Left forelimb (tissue), 1 donor: Measurements from ENCODE around the gene NID2.

Experiments
- DNase-seq: peaks from one replicate; pipeline ENCODE4 v3.0.0-alpha.2; 2018; ENCODE audit warnings: low spot score

Gene NID2

DNA sequence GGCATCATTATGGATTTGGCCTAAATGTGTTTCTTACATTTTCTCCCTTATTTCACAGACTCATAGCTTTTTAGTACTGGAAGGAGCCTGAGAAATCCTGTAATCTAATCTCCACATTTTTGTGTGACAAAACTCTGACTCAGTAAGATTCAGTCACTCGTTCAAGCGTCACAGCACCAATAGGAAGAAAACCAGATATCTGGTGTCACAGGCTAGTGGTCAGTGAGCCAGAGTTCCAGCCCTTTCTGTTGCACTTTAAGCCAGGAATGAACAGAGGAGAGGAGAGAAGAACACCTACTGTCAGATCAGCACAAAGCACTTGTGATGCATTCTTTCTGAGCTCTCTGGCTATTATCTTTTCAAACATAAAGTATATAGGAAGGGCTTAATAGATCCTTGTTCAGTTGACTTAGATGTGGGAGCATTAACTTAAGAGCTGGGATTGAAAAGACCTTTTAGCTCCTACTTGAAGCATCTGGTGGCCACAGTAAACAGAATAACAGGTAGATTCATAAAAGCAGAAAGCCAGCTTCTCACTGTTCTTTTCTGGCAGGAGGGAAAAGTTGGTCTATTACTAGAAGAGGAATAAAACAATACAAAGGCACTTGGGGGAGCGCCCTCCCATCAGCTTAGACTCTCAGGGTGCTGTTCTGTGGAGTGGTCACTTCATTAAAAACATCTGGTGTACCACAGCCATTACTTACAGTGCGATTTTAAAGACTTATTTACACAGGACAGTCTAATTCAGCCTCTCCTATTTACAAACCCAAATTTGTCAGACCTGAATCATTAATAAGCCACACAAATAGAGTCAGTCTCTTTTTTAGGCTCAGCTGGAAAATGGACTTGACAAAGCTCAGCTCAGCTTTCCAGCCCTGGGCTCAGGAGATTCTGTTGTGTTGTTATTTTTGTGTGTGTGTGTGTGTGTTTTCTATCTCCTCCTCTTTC is 12.2 kb upstream of the NID2 start:
- no peak for DNase-seq

- DNase-seq: no peak
Observed at GRCh38 chr14:52080158-52080800, 11.4 kb upstream of the NID2 start.

GRCh38 chr14:52079239-52079959 is 10.5 kb upstream of the NID2 start:
- no peak for DNase-seq

- DNase-seq: no peak
Observed at GRCh38 chr14:52078721-52079120, 9.9 kb upstream of the NID2 start.

DNA sequence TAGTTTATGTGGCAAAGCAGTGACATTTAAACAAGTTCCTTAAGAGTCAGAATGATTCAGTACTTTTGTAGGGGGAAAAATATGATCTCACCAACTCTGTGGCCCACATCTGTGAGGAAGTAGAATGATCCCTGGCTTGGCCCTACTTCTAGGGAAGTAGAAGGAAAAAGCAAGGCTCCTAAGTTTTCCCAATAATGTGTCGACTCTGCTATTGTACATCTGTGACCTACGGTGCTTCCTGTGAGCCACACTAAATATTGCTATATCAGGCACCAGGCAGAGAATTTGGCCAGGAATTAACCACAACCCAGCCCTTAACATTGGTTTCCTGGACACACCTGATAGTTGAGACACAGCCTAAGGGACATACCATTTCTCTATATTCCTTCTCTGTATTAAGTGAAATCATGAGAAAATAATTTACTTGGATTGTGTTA is 9.3 kb upstream of the NID2 start:
- no peak for DNase-seq

DNA sequence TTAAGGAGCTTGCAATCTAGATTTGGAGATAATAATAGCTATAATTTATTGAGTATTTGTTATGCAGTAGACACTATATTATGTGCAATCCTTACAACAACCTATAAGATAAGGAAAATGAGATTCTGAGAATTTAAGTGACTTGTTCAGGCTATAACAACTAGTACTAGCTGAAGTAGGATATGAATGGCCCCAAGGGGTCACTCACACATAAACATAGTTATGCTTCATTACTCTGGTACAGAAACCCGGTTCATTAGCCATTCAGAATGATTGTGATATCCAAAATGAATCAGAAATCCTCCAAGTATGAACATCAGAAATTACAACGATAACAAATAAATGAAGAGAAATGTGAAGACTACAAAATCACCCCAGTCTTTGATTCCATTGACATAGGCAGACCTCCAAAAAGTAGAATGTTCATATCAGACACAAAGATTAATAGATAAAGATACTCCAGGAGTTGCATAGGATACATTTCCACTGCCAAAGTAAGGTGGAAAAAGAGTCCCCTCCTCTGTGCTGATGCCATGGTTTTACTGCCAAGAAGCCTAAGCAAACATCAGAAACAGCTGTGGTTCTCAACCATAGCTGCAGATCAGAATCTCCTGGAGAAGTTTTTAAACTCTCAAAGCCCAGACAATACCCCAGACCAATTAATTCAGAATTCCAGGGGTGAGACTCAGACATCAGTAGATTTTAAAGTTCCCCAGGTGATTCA is 8.6 kb upstream of the NID2 start:
- DNase-seq: no peak

DNA sequence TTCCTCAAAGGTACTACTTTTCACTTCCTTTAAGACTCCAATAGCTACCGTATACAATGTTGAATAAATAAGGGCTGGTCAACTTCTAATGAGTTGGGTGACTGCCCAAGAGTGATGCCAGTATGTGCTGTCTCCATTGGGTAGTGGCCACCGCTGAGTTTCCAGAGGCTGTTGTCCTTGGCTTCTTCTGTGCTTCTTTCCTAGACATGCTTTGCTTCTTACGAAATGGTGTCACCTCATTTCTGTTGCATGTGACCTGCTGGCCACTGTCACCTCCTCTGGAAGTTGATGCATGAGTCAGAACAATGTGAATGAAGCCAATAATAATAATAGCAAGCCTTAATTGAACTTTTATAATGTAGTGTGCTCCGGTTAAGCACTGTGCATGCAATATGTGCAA is 7.5 kb upstream of the NID2 start:
- no peak for DNase-seq

DNA sequence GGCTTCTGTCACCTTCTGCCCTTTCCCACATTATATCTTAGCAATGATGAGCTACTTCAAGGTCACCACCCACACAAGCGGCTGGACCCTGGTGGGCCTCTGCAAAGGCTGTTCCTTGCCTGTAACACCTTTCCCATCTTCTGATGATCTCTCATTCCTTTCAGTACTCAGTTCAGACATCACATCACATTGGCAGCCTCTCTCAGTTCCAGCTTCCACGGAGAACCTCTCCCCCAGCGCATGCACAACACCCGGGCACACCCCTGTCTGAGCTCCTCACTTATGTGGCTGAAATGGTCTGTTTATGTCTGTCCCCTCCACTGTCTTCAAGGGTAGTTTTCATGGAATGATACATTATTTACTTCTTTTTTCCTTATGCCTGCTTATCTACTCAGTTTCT is 6.5 kb upstream of the NID2 start:
- DNase-seq: no peak

- no peak for DNase-seq
Observed at GRCh38 chr14:52073251-52073650, 4.4 kb upstream of the NID2 start.

DNA sequence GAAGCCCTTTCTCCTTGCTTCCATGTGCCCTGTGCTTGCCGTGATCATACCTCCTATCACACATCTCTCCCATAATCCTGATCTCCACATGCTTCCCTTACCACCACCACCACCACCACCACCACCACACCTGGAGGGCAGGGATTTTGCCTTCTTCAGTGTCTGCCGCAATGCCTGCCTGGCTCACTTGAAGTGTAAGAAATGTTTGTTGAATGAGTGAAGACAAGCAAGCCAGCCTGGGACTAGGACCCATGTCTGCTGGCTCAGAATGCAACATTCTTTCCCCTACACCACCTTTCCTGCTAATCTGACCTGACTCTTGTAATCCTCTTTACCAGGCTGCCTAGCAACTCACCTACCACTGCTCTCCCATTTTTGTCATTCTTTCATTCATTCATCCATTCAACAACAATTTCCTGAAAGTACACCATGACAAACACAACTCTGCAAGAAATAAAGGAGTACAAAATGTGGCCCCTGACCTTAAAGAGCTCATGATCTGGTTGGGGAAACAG is 3.5 kb upstream of the NID2 start:
- no peak for DNase-seq

- no peak for DNase-seq
Observed at GRCh38 chr14:52071675-52072074, 2.8 kb upstream of the NID2 start.

GRCh38 chr14:52070051-52070431 is 1.2 kb upstream of the NID2 start:
- no peak for DNase-seq

- DNase-seq: no peak
Observed at GRCh38 chr14:52069307-52070050, 620 bp upstream of the NID2 start.

- DNase-seq: peak; percentile 74
Observed at GRCh38 chr14:52067873-52068614, 815 bp downstream of the NID2 start.

GRCh38 chr14:52064174-52064573 is 4.7 kb downstream of the NID2 start:
- no peak for DNase-seq

GRCh38 chr14:52063052-52063462 is 5.8 kb downstream of the NID2 start:
- no peak for DNase-seq

GRCh38 chr14:52061890-52062289 is 7.0 kb downstream of the NID2 start:
- DNase-seq: no peak

DNA sequence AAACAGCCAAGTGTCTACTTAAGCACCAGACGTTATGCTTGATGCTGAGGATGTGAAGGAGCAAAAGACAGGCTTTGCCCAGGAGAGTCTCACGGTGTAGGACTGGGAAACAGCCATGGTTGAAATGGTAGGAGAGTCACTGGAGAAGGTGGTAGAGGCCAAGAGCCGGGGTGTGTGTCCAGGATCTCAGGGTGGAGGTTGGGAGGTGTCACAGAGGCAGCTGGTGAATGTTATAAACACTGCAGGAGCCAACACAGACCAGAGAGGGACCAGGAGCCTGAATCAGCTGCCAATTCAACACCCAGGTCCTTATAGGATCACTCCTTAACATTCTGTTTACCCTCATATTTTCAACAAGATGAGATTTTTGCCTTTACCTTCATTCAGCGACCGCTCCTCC is 7.5 kb downstream of the NID2 start:
- DNase-seq: no peak

- DNase-seq: no peak
Observed at GRCh38 chr14:52060080-52060479, 8.8 kb downstream of the NID2 start.

GRCh38 chr14:52059649-52060048 is 9.2 kb downstream of the NID2 start:
- no peak for DNase-seq
